ENCODE measurements around the gene PRTFDC1.
"Not testable (repeated sequence)": the region's sequence is repeated elsewhere in the genome, so short reads cannot be mapped to it uniquely, and the experiment has no call there.

The PRTFDC1 gene

DNA sequence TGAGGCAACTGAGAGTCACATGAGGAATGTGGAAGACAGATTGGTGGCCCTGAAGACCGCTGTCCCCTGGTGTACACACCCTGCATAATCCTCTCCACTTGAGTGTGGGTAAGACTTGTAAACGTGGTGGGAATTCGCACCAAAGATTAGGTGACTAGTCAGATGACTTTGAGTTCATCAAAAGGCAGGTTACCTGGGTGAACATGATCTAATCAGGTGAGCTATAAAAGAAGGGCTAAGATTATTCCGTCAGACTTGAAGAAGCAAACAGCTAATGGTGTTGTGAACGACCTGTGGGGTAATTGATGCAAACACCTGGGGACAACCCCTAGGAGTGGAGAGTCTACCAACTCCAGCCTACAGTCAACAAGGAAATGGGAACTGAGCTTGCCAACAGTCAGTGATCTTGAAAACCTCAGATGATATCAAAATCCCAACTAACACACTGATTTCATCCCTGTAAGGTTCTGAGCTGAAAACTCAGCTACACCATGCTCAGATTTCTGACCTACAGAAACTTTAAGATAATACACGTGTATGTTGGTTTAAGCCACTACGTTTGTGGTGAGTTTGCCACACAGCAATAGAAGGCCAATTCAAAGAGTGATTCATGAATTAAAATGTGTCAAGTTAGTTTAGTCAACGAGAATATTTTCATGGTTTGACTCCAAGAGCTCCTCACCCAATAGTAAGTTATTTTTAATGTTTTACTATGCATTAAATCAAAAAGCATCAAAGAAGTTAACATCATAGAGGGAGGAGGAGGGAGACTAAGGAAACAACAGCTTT, 16.7 kb downstream of the PRTFDC1 start:
- no peak for DNase-seq

DNA sequence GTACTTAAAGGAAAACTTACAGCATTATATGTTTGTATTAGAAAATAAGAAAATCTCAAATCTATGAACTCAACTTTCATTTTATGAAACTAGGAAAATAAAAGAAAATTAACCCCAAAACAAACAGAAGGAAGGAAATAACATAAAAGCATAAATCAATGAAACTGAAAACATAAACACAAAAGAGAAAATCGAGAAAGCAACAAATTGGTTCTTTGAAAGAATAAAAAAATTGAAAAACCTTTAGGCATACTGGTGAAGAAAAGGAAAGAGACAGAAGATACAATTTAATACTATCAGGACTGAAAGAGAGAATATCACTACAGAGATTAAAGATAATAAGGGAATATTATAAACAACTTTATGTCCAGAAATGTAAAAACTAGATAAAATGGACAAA, 21.2 kb downstream of the PRTFDC1 start:
- no peak for DNase-seq

DNA sequence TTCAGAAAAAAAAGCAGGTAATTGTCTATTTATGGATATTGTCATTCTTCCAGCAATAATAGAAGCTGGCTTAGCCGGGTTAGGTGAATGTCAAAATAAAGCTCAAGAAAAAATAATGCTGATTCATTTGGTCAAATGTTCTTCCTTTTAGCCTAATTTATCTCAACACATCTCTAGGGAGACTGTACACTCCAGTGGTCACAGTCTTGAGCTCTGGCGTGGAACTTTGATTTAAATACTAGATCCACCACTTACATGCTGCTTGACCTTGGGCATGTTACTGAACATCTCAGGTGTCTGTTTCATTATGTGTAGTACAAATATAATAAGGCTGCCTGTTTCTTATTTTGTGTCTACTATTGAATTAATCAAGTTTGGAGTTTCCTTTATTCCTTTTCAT, 22.0 kb downstream of the PRTFDC1 start:
- no peak for DNase-seq

DNA sequence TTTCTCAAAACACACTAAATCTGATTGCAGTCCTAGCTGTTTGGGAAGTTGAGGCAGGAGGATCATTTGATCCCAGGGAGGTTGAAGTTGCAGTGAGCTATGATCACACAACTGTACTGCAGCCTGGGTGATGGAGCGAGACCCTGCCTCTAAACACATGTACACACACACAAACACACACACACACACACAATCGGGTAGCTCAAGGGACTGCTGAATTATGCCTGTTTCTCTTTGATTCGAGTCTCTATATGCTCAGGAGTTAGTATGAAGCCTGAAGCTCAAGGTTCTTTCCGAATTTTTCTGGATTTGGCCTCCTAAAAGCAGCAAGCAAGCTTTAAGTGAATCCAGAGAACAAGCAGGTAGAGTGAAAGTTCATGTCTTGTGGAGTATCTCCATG, 22.5 kb downstream of the PRTFDC1 start:
- no peak for DNase-seq

DNA sequence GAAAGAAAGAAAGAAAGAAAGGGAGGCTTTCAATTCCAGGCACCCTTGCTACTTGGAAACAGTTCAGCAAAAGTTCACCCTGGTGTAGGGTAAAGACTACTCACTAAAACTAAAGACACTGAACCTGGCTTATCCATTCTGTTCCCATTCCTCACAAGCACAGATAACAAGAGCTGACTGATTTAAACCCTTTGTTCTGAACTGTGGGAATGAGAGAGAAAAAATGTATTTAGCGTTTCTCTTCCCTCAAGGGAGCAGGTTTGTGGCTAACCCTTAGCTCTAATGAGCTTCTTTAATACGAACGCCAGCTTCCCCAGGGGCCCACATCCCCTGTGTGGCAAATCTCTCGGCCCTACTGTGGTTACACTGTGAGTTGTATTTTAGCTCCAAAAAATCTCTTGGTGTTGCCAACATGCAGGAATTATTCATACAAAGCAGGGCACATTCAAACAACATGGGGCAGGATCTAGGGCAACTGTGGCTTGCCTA, 23.3 kb downstream of the PRTFDC1 start:
- peak in 2 of 56 donors; percentile 12 to 18 for DNase-seq

DNA sequence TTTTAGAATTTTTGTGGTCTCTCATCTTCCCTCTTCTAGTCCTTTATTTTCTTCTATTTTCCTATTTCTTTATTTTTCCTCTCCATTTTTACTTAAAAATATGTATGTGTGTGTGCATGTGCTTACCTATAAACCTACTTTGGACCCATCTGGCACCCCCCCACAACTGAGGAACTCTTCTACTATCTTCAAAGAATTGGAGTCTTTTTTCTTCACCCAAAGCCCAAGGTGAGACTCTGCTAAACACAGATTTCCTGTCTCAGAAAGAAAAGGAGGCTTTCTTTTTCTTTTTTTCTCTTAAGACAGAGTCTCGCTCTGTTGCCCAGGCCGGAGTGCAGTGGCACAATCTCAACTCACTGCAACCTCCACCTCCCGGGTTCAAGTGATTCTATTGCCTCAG, 24.2 kb downstream of the PRTFDC1 start:
- DNase-seq: no peak

DNA sequence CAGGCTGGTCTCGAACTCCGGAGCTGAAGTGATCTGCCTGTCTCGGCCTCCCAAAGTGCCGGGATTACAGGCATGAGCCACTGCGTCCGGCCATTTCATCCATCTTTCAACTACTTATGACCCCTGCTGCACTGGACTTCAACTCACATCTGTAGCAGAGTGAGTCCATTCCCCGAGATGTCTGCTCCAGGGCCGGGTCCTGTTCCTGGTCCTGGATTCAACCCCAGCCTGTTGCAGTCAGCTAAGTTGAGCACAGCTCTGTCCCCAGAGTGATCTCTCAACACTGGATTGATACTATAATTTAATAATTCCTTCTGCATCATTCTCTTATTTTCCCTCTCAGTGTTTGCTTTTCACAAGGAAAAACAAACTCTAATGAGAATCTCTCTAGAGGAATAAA, 25.8 kb downstream of the PRTFDC1 start:
- DNase-seq: no peak

DNA sequence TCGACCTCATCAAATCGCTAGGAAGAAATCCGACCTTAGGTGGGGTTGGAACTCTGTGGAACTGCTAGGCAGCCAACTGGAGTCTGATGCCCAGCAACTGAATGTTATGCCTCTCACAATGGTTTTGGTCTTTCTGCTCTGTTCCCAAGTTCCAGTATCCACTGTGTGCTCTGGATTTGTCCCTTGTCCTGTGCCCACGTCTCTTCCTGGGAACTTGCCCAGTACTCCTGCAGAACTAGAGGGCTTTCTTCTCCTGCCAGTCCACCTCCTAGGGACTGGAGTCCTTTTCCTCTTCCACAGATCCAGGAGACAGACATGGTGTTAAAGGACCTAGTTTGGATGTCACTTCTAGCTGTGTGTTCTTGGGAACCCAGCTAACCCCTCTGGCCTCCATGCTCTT, 26.6 kb downstream of the PRTFDC1 start:
- peak in 22 of 56 donors; percentile 11 to 81 (median 32) for DNase-seq

DNA sequence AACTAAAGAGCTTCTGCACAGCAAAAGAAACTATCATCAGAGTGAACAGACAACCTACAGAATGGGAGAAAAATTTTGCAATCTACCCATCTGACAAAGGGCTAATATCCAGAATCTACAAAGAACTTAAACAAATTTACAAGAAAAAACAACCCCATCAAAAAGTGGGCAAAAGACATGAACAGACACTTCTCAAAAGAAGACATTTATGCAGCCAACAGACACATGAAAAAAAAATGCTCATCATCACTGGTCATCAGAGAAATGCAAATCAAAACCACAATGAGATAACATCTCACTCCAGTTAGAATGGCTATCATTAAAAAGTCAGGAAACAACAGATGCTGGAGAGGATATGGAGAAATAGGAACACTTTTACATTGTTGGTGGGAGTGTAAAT, 27.9 kb downstream of the PRTFDC1 start:
- not testable (repeated sequence) for DNase-seq

DNA sequence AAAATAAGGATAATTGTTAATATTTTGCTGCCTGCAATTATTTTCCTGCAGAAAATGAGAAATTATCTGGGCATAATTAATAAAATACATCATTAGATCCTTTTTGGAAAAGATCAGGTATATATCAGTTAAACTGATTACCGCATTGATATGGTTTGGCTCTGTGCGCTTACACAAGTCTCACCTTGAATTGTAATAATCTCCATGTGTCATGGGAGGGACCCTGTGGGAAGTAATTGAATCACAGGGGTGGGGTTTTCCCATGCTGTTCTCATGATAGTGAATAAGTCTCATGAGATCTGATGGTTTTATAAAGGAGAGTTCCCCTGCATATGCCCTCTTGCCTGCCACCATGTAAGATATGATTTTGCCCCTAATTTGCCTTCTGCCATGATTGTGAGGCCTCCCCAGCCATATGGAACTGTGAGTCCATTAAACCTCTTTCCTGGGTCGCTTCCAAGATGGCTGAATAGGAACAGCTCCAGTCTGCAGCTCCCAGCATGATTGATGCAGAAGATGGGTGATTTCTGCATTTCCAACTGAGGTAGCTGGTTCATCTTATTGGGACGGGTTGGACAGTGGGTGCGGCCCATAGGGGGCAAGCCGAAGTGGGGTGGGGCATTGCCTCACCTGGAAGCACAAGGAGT, 30.1 kb downstream of the PRTFDC1 start:
- DNase-seq: not testable (repeated sequence)

DNA sequence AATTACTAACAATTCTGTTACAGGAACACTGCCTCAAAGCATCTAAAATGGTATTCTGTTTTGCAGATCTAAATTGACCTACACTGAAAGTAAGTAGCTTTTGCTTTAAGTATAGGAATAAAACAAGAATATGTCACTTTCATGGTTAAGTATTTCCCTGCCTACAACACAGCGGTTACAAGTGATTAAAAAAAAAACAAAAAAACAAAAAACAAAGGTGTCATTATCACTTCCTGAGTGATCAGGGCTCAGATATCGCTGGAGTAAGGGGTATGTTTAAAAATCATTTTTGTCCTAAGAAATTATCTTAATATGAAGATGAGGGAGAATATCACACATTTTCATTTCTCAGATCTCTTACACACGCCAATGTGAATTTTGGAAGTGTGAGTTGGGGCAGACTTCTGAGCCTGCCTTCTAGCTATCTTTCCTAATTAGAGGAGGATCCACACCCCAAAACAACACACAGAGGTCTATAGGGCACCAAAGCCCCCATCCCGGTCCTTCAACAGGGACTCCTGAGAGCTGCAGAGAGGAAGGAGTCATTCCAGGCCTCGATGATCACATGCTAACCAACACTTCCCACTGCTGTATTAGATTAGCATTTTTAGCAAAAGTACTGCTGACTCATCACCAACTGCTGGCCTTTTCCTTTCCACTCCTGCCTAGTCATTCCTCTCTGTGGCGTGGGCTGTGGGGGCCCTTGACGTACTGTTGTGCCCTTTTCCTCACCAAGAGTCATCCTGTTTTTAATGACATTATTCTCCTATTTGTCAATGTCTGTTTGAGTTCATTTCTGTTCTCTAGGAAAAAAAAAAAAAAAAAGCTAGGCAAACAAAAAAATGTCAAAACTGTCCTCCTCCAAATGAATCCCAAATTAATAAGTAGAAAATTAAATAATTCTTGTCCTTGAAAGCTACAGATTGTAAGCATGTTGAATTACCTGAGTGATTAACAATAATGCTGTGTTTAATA, 31.2 kb downstream of the PRTFDC1 start:
- DNase-seq: peak in 47 of 56 donors; percentile 9 to 83 (median 43)

DNA sequence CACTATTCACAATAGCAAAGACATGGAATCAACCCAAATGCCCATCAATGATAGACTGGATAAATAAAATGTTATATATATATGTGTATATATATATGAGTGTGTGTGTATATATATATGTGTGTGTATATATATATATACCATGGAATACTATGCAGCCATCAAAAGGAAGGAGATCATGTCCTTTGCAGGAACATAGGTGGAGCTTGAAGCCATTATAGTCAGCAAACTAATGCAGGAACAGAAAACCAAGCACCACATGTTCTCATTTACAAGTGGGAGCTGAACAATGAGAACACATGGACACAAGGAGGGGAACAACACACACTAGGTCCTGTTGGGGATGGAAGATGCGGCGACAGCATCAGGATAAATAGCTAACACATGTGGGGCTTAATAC, 32.2 kb downstream of the PRTFDC1 start:
- DNase-seq: not testable (repeated sequence)

DNA sequence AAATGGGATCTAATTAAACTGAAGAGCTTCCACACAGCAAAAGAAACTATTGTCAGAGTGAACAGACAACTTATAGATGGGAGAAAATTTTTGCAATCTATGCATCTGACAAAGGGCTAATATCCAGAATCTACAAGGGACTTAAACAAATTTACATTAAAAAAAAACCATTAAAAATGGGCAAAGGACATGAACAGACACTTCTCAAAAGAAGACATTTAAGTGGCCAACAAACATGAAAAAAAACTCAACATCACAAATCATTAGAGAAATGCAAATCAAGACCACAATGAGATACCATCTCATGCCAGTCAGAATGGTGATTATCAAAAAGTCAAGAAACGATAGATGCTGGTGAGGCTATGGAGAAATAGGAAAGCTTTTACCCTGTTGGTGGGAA, 32.8 kb downstream of the PRTFDC1 start:
- DNase-seq: not testable (repeated sequence)

DNA sequence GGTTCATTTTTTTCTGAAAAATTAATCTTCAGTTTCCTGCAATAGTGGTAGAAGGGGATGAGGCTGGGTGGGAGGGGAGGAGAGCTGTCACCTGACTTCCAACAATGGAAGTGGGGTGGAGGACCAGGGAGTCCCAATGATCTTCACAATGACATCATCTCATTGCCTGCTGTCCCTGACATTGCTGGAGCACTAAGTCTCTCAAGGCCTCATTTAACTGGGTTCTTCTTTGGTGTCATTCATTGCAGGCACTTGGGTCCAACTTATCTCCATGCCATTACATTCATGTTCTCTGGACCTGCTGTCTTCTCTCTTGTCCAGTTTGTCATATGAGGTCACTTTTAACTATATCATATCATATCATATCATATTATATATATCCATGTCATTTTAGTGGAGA, 34.4 kb downstream of the PRTFDC1 start:
- no peak for DNase-seq

DNA sequence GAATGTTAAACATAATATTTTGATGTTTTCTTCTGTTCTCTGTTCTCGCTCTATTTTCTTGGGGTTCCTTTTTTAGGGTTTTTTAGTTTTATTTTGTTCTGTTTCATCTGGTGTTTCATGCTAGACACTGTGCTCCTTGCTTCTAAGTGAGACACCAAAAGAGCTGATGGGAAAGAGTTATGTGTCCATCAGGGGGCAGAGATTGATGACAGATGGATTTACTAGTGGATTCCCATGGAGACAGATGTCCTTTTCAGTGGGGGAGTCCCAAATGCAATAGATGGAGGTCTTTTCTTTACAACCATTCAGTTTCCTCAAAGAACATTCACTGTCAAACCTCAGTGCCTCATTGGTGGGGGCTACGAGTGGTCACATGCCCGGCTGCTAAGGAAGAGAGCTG, 34.9 kb downstream of the PRTFDC1 start:
- no peak for DNase-seq

DNA sequence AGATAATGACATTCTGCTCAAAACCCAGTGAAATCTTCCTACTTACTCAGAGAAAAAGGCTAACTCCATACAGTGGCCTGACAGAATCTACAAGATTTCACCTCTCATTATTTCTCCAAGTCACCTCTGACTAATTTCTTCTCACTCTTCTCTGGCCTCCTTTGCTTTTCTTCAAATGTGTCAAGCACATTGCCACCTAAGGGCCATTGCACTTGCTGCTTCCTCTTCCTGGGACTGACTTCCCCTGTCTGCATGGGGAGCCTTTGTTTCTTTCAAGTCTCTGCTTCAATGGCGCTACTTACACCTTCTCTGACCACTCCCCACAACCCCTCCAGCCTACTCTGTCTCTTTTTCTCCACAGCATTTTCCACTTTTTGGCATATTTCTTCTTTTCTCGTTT, 36.0 kb downstream of the PRTFDC1 start:
- DNase-seq: no peak

DNA sequence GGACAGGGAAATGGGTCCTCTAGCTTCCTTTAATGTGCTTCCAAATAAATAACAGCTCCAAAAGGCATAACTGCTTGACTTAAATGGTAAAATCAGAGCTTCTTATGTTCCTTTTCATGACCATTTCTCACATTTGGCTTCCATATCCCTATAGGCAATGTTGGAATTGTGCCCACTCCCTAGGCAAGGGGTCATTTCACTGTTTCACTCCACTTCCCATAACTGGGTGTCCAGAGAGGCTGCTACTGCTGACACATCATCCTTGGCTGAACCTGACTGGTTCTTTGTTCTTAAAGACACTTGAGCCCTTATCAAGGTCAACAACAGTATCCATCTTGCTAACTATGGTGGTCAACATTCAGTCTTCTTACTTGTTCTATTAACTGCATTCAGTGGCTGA, 37.1 kb downstream of the PRTFDC1 start:
- DNase-seq: no peak

DNA sequence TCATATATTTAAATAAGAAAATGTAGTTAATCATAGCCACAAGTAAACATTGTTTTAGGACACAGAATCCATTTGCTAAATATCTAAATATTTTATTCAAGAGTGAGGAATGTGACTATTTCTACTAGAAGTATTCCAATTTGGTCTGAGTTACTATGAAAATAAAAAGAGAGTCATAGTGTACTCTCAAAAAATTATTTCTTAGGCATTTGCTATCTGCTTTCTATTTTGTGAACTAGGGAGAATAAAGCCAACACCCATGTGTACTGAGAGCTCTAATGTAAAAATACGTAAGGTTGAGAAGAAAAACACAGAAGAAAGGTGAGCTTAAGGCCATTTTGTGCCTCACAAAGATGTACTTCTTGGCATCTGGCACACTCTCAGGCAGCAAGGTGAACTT, 38.3 kb downstream of the PRTFDC1 start:
- no peak for DNase-seq

DNA sequence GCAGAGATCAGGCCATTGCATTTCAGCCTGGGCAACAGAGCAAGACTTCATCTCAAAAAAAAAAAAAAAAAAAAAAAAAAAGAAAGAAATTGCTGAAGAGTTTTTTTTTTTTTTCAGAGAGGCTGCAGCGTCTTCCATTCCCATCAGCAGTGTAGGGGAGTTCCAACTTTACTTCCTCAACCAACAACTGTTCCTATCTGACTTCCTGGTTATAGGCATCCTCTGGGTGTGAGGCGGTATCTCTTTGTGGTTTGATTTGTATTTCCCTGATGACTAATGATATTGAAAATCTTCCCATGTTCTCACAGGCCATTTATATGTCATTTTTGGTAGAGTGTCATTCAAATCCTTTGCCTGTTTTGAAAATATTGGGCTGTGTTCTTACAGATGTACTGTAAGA, 40.2 kb downstream of the PRTFDC1 start:
- no peak for DNase-seq

DNA sequence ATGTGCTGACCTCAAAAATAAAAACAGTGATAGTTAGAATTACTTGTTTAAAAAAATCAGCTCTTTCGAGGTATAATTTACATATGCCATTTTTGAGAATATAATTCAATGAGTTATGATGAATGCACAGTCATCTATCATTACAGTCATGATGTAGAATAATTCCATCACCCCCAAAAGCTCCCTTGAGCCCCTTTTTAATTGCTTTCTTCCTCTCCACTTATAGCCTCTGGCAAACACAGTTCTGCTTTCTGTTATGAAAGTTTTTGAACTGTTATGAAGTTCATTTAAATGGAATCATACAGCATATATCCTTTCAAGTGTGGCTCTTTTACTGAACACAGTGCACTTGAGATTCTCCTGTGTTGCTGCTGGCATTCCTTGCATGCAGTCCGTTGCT, 41.4 kb downstream of the PRTFDC1 start:
- DNase-seq: no peak

DNA sequence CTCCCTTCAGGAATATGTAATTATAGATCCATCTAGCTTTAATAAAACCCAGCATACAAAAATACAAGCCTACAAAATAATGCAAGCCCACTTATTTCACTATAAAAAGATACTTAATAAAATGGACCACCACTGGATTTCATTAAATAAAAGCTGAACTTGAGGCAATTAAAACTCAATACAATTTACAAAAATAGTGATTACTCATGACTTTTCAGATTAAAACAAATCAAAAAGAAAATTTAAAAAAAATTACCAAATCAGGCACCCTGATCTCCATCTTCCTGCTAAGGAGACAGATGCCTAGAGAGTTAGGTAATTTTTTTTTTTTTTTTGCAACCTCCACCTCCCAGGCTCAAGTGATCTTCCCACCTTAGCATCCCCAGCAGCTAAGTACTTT, 41.8 kb downstream of the PRTFDC1 start:
- no peak for DNase-seq

Measured in nucleus accumbens (tissue), 56 donors.